HG02642 (cell line): ENCODE measurements around the gene ZNF280C.
A peak's percentile ranks its signal among the peaks of the same experiment; 100 is the strongest.
"Not testable (repeated sequence)": the region's sequence is repeated elsewhere in the genome, so short reads cannot be mapped to it uniquely, and the experiment has no call there.

ENCODE experiments used
- ATAC-seq: cut with Tn5 transposase; IDR thresholded peaks from one replicate; pipeline ENCODE4 v1.9.1; 2021; ENCODE audit warnings: mild to moderate bottlenecking; ENCODE audit not compliant: unreplicated experiment, poor library complexity

ZNF280C gene, protein sequence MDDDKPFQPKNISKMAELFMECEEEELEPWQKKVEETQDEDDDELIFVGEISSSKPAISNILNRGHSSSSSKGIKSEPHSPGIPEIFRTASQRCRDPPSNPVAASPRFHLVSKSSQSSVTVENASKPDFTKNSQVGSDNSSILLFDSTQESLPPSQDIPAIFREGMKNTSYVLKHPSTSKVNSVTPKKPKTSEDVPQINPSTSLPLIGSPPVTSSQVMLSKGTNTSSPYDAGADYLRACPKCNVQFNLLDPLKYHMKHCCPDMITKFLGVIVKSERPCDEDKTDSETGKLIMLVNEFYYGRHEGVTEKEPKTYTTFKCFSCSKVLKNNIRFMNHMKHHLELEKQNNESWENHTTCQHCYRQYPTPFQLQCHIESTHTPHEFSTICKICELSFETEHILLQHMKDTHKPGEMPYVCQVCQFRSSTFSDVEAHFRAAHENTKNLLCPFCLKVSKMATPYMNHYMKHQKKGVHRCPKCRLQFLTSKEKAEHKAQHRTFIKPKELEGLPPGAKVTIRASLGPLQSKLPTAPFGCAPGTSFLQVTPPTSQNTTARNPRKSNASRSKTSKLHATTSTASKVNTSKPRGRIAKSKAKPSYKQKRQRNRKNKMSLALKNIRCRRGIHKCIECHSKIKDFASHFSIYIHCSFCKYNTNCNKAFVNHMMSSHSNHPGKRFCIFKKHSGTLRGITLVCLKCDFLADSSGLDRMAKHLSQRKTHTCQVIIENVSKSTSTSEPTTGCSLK

DNA sequence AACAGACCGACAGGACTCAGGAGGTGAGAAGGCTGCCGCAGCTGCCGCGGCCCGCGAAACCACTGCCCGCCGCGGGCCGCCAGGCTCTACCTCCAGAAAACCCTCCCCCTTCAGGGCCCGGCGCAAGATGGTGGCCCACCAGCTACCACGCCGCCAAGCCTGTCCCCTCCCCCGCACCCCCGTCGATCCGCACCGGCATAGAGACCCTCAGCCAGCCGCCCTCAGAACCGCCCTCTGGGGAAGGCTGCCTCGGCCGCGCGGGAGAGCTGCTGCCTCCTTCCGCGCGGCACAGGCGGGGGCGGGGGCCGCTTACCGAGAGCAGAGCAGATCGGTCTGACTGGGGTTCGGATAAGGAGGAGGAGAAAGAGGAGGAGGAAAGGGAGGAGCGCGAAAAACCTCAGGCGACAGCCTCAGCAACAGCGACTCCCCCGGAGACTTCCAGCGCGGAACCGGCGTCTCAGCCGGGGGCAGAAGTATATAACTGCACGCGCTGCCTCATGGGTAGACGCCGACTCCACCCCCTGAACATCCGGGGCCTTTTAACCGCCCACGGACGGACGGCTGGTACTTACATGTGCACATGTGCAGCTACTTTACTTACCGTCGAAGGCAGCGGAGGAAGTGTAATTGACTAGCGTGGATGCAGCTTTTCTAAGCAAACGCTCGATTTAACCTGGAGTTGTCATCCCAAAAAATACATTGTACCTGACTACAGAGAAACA, at the start of gene ZNF280C:
Gene ZNF280C, minus strand, starts transcription at position 451 of the 722 bp plus-strand sequence. CDS start 8,450 bp downstream, outside the sequence.
- peak; percentile 97 for ATAC-seq

DNA sequence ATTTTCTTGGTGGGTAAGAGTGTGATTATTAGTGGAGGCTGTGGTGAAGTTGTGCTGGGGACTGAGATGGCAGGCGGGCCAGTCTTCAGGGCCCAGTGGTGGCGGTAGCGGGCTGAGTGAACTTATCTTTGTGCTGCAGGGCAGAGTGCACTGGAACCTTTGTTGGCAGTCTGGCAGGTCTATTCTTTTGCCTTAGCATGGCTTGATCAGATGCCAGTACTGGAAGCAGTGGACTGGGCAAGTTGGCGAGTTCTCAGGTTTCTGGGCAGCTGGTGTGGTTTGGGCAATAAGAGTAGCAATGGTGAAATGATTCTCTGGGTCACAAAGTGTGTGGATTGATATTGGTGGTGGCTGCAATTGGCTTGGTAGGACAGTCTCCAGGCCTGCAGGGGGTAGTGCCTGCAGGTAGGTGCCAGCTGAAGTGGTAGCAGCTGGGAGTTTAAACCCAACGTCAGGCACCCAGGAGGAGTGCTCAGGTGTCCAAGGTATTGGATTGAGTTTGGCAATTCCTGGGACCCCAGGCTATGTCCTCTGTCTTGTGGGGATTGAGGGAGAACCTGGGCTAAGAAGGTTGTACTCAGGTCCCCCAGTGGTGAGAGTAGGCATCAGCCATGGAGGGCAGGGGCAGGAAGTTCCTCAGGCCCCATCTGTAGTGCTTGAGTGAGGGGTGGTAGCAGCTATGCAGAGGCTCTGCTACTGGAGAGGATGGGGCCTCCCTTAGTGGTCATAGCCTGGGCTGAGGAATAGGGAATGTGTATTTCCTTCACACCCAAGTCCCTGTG, 36.1 kb upstream of the ZNF280C start:
- no peak for ATAC-seq

DNA sequence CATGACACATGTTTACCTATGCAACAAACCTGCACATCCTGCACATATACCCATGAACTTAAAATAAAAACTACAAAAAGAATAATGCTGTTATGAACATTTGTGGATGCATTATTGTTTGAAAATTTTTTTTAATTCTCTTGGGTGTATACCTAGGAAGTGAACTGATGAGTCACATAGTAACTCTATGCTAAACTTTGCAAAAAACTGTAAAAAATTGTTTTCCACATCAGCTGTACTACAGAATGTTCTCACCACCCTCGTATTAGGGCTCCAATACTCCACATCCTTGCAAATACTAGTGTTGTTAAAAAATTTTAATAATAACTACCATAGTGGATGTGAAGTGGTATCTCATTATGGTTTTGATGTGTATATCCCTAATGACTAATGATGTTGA, 33.3 kb upstream of the ZNF280C start:
- no peak for ATAC-seq

DNA sequence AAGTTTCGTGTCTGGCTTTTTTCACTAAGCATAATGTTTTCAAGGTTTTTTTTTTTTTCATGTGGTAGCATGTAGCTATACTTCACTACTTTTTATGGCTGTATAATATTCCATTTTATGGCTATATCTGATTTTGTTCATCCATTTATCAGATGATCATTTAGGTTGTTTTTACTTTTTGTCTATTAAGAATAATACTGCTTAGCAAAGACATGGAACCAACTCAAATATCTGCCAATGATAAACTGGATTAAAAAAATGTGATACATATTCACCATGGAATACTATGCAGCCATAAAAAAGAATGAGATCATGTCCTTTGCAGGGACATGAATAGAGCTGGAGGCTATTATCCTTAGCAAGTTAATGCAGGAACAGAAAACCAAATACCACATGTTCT, 32.7 kb upstream of the ZNF280C start:
- no peak for ATAC-seq

DNA sequence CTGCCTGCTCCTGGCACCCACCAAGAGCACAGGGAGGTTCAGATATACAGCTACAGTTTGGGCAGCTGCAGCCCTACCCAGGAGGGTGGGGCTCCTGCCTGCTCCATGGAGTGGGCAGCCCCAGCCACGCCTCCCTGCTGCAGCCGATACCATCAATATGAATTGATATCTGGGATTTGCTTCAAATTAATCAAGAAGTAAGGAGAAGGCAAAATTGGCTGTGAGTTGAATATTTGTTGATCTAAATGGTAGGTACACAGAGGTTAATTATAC, 31.2 kb upstream of the ZNF280C start:
- no peak for ATAC-seq

DNA sequence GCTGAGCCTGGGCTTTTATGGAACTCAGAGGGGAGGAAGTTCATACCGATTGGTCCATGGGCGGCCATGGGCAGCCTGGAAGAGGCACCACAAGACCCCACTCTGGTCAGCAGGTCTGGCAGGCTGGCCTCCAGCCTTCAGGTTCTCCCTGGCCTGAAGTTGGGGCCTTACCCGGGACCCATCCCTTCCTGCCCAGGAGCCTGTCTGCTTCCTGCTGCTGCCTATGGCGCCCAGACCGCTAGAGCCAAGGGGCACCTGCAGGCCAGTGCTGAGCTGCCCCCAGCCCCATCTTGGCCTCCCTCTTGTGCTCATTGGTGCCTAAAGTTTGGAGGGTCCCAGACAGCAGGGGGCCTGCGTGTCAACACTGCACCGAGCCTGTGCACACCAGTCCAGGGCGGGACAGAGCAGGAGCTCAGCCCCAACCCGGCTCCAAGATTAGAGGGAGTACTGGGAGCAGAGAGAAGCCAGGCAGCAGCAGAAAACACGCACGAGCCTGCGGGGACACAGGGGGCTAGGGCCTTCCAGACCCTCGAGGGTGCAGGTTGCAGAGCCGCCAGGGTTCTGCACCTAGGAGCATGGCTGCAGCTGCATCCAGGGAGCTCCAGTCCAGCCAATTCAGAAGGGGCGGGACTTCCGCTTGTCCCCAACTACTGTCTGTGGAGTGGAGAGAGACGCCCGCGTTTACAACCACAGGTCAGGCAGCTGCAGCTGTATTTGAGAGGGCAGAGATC, 30.7 kb upstream of the ZNF280C start:
- ATAC-seq, result no peak

DNA sequence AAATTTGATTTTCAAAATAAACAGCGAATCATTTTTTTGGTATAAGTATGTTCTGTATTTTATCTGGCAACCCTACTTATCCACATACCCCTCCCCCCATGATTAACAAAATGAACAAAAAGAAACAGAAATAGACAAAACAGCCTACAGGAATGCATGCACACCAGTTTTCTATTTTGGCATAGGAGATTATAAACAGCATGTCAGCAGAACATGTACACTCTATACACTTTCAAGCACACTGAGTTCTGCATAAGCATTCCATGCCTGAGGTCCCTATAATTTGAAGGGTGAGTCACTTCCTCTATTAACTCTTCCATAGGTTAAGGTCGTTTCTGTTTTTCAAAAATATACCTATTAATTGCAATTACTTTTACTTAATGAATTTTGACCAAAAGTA, 28.0 kb upstream of the ZNF280C start:
- ATAC-seq, result no peak

DNA sequence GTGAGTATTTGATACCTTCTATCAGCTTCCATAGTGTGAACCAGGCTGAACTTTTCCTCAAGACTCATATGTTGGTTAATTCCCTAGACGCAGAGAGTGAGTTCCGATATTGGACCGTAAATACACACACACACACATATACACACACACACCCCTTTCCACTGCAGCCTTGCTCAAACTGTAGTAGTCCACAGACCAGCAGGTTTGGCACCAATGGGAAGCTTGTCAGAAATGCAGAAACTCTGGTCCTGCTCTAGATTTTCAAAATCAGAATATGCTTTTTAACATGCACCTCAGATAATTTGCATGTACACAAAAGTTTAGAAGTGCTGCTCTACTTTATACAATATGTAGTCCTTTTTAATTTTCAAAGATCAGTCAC, 27.6 kb upstream of the ZNF280C start:
- no peak for ATAC-seq

DNA sequence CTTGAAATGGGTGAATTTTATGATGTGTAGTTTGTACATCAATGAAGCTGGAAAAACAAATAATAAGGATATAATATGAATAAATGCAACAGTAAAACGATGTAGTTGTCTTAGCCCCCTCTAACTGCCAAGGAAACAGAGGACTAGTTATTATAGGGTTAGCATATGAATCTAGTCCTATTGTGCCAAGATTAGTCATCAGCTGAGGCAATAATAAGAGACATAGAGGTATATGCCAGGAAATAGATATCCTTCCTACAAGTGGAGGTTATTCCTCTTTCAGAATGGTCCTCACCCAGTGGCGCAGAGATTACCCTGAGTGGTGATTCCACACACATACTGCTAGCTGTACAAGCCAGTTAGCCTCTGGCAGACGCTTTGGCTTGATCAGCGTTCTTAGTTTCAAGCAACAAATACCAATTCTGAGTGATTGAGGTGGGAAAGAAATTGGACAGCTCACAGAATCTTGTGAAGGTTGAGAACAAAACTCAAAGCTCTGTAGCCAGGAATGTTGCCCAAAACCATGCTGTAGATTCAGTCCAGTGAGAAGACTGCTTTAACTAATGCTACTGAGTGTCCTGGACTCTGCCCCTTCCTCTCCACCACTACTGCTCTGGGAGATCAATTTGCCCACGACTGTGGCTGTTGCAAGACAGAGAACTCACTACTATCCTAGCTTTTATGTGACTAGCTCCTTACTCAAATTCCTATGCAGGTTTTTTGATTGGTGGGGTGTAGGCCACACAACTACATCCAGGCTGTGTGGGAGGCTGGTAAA, 27.0 kb upstream of the ZNF280C start:
- ATAC-seq, result no peak

DNA sequence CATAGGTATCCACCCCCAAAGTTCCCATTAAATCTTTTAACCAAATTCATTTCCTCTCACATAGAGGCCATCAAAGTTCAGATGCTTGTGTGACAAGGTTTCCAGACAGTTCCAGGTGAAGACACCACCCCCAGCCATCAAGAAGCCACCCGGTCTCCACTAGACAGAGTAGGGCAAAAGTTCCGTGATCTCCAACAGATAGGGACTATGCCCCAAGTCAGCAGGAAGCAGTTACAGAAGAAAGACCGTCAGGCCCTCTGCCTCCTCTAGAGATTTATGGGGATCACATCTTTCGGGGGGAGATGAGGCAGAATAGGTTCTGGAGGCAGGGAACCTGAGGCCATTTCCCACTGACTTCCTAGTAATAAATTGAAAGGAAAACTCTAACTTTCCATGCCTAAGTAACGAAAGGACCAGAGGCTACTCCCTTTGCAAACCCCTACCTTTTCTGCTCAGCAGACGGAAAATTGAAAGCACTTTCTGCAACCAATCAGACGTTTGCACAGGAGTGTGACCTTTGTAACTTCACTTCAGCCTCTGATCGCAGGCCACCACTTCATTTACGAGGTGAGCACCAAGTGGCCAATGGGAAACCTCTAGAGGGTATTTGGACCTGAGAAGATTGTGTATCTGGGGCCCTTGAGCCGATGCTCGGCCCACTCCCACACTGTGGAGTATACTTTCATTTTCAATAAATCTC, 18.5 kb upstream of the ZNF280C start:
- ATAC-seq, result no peak

DNA sequence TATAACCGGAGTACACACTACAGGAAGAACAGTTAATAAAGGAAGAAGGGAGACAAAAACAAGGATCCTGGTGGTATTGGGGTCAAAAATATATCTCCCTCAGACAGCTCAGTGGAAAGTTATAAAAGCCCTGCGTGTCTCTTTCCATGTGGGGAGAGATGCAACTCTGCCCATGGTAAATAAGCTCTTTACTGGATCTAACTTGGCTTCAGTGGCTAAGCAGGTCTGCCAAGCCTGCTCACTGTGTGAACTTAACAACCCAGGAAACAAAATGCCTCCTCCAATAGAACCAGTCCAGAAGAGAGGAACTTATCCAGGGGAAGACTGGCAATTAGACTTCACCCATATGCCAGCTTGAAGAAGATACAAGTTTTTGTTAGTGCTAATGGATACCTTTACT, 17.0 kb upstream of the ZNF280C start:
- ATAC-seq, result no peak

DNA sequence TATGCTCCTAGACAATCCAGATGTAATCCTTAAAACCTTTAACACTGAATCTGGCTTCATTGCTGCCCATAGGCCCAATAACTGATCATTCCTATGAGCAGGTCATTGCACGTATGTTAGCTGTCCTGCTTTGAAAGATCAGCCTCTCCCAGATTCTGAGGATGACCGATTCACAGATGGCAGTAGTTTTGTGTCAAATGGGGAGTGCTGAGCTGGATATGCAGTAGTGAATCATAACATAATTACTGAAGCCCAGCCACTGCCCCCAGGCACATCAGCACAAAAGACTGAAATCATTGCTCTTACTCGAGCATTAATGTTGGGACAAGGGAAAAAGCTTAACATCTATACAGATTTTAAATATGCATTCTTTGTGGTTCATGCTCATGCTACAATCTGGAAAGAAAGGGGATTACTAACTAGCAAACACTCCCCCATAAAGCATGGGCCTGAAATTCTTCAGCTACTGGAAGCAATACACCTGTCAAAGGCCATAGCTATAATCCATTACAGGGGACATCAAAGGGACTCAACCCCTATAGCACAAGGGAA, 16.4 kb upstream of the ZNF280C start:
- no peak for ATAC-seq

DNA sequence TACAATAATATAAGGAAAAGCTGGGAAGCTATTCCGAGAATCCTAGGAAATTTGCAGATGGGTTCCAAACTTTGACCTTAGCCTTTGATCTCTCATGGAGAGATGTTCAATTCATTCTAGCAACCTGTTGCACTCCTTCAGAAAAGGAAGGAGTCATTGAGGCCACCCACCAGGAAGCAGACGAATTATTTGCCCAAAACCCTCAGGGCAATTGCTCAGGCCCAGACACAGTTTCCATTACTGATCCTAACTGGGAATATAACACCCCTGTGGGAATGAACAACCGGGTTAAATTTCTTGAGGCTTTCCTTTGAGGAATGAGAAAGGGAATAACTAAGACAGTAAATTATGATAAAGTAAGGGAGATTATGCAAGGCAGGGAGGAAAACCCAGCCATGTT, 13.5 kb upstream of the ZNF280C start:
- no peak for ATAC-seq

DNA sequence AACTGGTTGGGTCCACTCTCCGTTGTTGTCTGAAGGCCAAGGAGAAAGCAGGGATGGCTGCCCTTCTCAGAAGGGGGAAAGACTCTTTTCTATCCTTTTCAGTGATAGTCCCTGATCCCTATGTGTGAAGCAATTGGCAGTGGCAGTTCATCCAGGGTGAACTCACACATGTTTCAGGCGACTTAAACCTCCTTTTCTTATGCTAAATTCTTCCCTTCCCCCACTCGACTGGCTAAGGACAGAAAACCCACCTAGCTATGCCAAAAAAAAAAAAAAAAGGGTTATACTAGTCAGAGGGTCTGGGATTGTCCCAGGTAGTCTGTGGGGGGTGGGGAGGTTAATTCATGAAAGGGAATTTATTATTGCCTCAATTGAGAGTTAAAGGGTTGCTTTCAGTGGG, 12.2 kb upstream of the ZNF280C start:
- no peak for ATAC-seq

DNA sequence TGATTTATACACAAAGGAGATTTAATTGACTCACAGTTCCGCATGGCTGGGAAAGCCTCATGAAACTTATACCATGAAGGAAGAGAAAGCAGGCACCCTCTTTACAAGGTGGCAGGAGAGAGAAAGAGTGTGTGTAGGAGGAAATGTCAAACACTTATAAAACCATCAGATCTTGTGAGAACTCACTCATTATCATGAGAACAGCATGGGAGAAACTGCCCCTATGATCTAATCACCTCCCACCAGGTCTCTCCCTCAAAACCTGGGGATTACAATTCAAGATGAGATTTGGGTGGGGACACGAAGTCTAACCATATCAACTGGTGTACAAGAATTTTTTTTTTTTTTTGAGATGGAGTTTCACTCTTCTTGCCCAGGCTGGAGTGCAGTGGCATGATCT, 3.6 kb upstream of the ZNF280C start:
- ATAC-seq, result not testable (repeated sequence)

DNA sequence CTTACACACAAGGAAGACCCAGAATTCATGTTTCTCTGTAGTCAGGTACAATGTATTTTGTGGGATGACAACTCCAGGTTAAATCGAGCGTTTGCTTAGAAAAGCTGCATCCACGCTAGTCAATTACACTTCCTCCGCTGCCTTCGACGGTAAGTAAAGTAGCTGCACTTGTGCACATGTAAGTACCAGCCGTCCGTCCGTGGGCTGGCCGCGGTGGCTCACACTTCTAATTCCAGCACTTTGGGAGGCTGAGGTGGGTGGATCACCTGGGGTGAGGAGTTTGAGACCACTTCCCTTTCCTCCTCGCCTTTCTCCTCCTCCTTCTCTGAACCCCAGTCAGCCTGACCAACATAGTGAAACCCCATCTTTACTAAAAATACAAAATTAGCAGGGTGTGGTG, 692 bp upstream of the ZNF280C start:
- ATAC-seq, result not testable (repeated sequence)

DNA sequence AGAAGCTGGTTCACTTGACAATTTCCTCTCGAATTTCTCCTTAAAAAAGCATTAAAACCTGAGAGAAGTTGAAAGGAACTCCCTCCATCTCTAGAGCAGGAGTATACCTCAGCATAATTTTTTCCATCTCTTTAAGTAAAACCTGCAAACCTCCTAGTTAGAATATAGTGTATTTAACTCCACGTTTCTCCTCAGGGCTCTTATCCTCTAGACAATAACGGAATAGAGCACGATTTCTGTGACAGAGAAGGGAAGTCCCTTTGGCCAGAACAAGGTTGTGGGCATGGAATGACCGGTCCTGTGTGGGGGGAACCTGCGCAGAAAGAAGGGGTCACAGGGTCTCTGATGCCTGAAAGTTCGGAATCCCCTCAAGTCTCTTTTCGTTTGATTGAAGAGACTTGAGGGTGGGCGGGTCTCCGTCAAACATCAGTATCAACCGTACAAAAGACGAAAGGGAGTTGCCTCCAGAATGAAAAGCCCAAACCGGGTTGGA, 697 bp downstream of the ZNF280C start:
- no peak for ATAC-seq

DNA sequence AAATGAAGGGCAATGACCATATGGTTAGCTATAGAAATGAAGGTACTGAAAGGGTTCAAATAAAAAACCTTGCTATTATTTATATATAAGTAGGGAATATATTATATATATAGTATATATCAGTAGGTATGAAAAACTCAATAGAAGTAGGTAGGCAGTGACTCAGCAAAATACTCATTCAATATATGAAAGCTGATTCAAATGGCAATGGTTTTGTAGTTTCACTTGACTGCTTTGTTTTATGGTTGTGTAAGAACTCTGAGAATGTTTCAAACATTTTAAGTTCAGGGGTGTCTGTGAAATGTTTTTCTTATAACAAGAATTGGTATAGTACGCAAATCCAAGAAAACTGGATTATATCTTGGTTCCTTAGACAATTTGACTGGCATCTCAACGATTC, 4.1 kb downstream of the ZNF280C start:
- ATAC-seq, result no peak
